B cell (primary cell): ENCODE measurements around the gene SOX9. TPM values are rescaled to one million over a fixed set of nuclear protein-coding genes. Genes with fewer than 3 reads are reported as not detected.
"Not testable (repeated sequence)": the region's sequence is repeated elsewhere in the genome, so short reads cannot be mapped to it uniquely, and the experiment has no call there.

Experiments
- ATAC-seq: fragments of 200-7000 bp; cut with Tn5 transposase; one replicate; pipeline ENCODE4 v1.10.0; 2021; ENCODE audit warnings: low read depth, mild to moderate bottlenecking, moderate number of reproducible peaks, moderate library complexity
- CTCF ChIA-PET: fragments of 350-600 bp; sonication (Branson Sonifier 250); formaldehyde crosslinking; loops from one replicate; lab custom pipeline; 2021; ENCODE audit warnings: antibody characterized with exemption, inconsistent platforms; lab: Charles Lee
- POLR2A ChIA-PET: fragments of 350-600 bp; sonication (Branson Sonifier 250); formaldehyde crosslinking; loops from one replicate; lab custom pipeline; 2021; ENCODE audit warnings: antibody characterized with exemption; lab: Charles Lee
- DNase-seq: peaks from one replicate; pipeline ENCODE4 v3.0.0; 2013
- H2AFZ ChIP-seq: 2 replicates; pipeline ENCODE4 v1.6.1; 2012; ENCODE audit warnings: mild to moderate bottlenecking, low read depth, low read length; ENCODE audit not compliant: insufficient read depth, poor library complexity, severe bottlenecking
- H3K27ac ChIP-seq, 2 donors: 1 replicate in 1 of 2; 2 replicates in 1 of 2; pipeline ENCODE4 v1.5.1; 2012 to 2013; ENCODE audit warnings: low read length in 2 of 2, mild to moderate bottlenecking in 2 of 2, moderate library complexity in 1 of 2
- H3K27me3 ChIP-seq, 4 experiments: fragments of 200-600 bp in 1 of 4; sonication (generic) in 1 of 4; replicated peaks in 1 of 4; 1 replicate in 2 of 4; 2 replicates in 2 of 4; pipeline versions ENCODE4 v1.6.1 to v1.7.0; 2013 to 2016; ENCODE audit warnings: low read length in 3 of 4, mild to moderate bottlenecking in 2 of 4, mixed read lengths in 1 of 4, moderate library complexity in 1 of 4; ENCODE audit not compliant: insufficient read depth in 4 of 4, control insufficient read depth in 3 of 4; ENCODE audit errors: control extremely low read depth in 1 of 4
- H3K36me3 ChIP-seq, 2 experiments: replicated peaks in 1 of 2; 1 replicate in 1 of 2; 2 replicates in 1 of 2; pipeline versions ENCODE4 v1.6.1 to v1.7.1; 2013; ENCODE audit warnings: low read length in 1 of 2; ENCODE audit not compliant: insufficient read depth in 2 of 2, control insufficient read depth in 1 of 2; ENCODE audit errors: control extremely low read depth in 1 of 2, extremely low read depth in 1 of 2
- H3K4me1 ChIP-seq, 2 donors: fragments of 200-600 bp in 1 of 2; sonication (generic) in 1 of 2; 1 replicate in 1 of 2; 2 replicates in 1 of 2; pipeline versions ENCODE4 v1.5.1 to v1.6.1; 2013 to 2017; ENCODE audit warnings: low read length in 2 of 2; ENCODE audit not compliant: control insufficient read depth in 2 of 2, insufficient read depth in 2 of 2
- H3K4me2 ChIP-seq: replicated peaks from 2 replicates; pipeline ENCODE3; 2012; ENCODE audit warnings: mild to moderate bottlenecking, low read depth, low read length; ENCODE audit not compliant: poor library complexity, severe bottlenecking
- H3K4me3 ChIP-seq, 5 experiments: fragments of 200-600 bp in 1 of 5; sonication (generic) in 1 of 5; 1 replicate in 3 of 5; 2 replicates in 2 of 5; pipeline versions ENCODE4 v1.5.1 to v1.7.0; 2011 to 2016; ENCODE audit warnings: low read length in 4 of 5, mild to moderate bottlenecking in 4 of 5, low read depth in 2 of 5, control low read depth in 1 of 5, moderate library complexity in 1 of 5; ENCODE audit not compliant: insufficient read depth in 1 of 5; ENCODE audit errors: control extremely low read depth in 1 of 5, extremely low read depth in 1 of 5
- H3K79me2 ChIP-seq: fragments of 200-600 bp; sonication (generic); one replicate; pipeline ENCODE4 v1.6.0; 2016; ENCODE audit warnings: low read length; ENCODE audit not compliant: control insufficient read depth, insufficient read depth
- H3K9ac ChIP-seq: fragments of 200-600 bp; sonication (generic); 2 replicates; pipeline ENCODE4 v1.6.1; 2017; ENCODE audit warnings: mild to moderate bottlenecking, low read length, moderate library complexity
- H3K9me3 ChIP-seq, 3 donors: one replicate each; pipeline versions ENCODE4 v1.6.1 to v1.7.1; 2013; ENCODE audit warnings: low read length in 2 of 3; ENCODE audit not compliant: control insufficient read depth in 2 of 3, insufficient read depth in 1 of 3; ENCODE audit errors: control extremely low read depth in 1 of 3
- H4K20me1 ChIP-seq: 2 replicates; pipeline ENCODE4 v1.6.0; 2012; ENCODE audit warnings: mild to moderate bottlenecking, low read length; ENCODE audit not compliant: insufficient read depth, control insufficient read depth, poor library complexity, severe bottlenecking
- H3K27ac Mint-ChIP-seq: one replicate; pipeline ENCODE4 v1.8.0; 2021; ENCODE audit warnings: mixed read lengths
- H3K27me3 Mint-ChIP-seq: one replicate; pipeline ENCODE4 v1.8.0; 2021; ENCODE audit warnings: mixed read lengths
- H3K4me1 Mint-ChIP-seq: one replicate; pipeline ENCODE4 v1.8.0; 2021; ENCODE audit warnings: mixed read lengths
- H3K4me3 Mint-ChIP-seq: one replicate; pipeline ENCODE4 v1.8.0; 2021; ENCODE audit warnings: mixed read lengths
- H3K9me3 Mint-ChIP-seq: one replicate; pipeline ENCODE4 v1.8.0; 2022; ENCODE audit warnings: mixed read lengths; ENCODE audit not compliant: insufficient read depth
- CTCF ChIP-seq: fragments of 200-600 bp; IDR thresholded peaks from one replicate; pipeline ENCODE4 v1.8.0; 2022; ENCODE audit warnings: antibody characterized with exemption, mild to moderate bottlenecking
- EZH2 ChIP-seq: IDR thresholded peaks from 2 replicates; pipeline ENCODE4 v1.6.1; 2012; ENCODE audit warnings: borderline replicate concordance, low read depth, mild to moderate bottlenecking, moderate library complexity, low read length; ENCODE audit not compliant: insufficient read depth, poor library complexity, severe bottlenecking
- WGBS: methylation state at CpG from one replicate; pipeline ENCODE4 v1.1.5; 2013; ENCODE audit warnings: missing lambda C conversion rate; ENCODE audit not compliant: insufficient coverage; 5-methylcytosine and 5-hydroxymethylcytosine counted together
- intact Hi-C: fragments of 100-400 bp; cut with micrococcal nuclease; formaldehyde crosslinking; loops from one replicate; pipeline ENCODE4 v1.10.0; 2022
- polyA plus RNA-seq: library from polyadenylated mRNA; depleted of rRNA; stranded (reverse); fragments of >200 nt; gene quantifications from 2 replicates; pipeline ENCODE4 v1.2.3, GENCODE V29; 2012
- total RNA-seq, 2 donors: library from RNA; stranded (reverse); fragments of 120-200 nt in 1 of 2; gene quantifications; 1 replicate in 1 of 2; 2 replicates in 1 of 2; pipeline versions ENCODE4 v1.2.3 to v1.2.4, GENCODE V29; 2013 to 2022

Gene SOX9
- total and polyA plus RNA-seq, 2 donors (not counting 1 experiment from before 2014, with no cell fraction given), result 0.03 TPM; not detected in 1

GRCh38 chr17:72111336-72111923 is 9.4 kb upstream of the SOX9 start:
- Histone ChIP-seq H3K4me3 (no peak overlapping the region), H3K27me3 (peaks cover 0 to 14% (median 10%) of the 10 kb centered on the region in 4 experiments), H2AFZ (no peak overlapping the region), H3K4me2 (no peak overlapping the region), H3K9ac (no peak overlapping the region), H3K9me3 (peaks cover 0 to 11% (median 0%) of the 10 kb centered on the region in 3 donors), H3K79me2 (no peaks in the 10 kb centered on the region), H3K36me3 (no peaks in the 10 kb centered on the region), H3K27ac (no peak overlapping the region), H4K20me1 (no peaks in the 10 kb centered on the region), H3K4me1 (peaks cover under 1 to 2% of the 10 kb centered on the region in 2 donors)
- DNase-seq, result no peak
- intact Hi-C loops, result no loop called here
- POLR2A ChIA-PET, result no interaction called here
- WGBS, result 25% methylated on average over 3 of the region's 10 CpGs
- peaks cover 30% of the 10 kb centered on the region for H3K27me3 Mint-ChIP-seq
- CTCF ChIA-PET, result interaction anchor here (0.7 kb wide), 1 partner anchor 1974 kb away, joined by 4 read pairs; no protein-coding TSS in a partner anchor
- H3K27ac Mint-ChIP-seq, result no peak overlapping the region
- no peak for TF ChIP-seq EZH2
- no peak for TF ChIP-seq CTCF
- H3K9me3 Mint-ChIP-seq, result peaks cover 2% of the 10 kb centered on the region
- peaks cover 3% of the 10 kb centered on the region for H3K4me1 Mint-ChIP-seq
- ATAC-seq, result no peak
- H3K4me3 Mint-ChIP-seq, result no peak overlapping the region

GRCh38 chr17:72111926-72112325 is 8.9 kb upstream of the SOX9 start:
- 100% methylated on average over 2 of the region's 5 CpGs for WGBS
- ATAC-seq, H3K9me3 Mint-ChIP-seq, POLR2A ChIA-PET, H3K9ac ChIP-seq, H3K79me2 ChIP-seq, H3K27ac Mint-ChIP-seq, H3K4me3 Mint-ChIP-seq, H3K4me1 Mint-ChIP-seq, DNase-seq, H4K20me1 ChIP-seq, H2AFZ ChIP-seq, H3K27ac ChIP-seq, intact Hi-C loops, H3K4me2 ChIP-seq, H3K4me1 ChIP-seq, H3K36me3 ChIP-seq, H3K4me3 ChIP-seq: not testable (repeated sequence)
- CTCF ChIA-PET, result interaction anchor here (0.7 kb wide), 1 partner anchor 1973 kb away, joined by 4 read pairs; no protein-coding TSS in a partner anchor
- H3K27me3 Mint-ChIP-seq, result peaks cover 33% of the 10 kb centered on the region
- peaks cover 0 to 14% (median 0%) of the 10 kb centered on the region in 3 donors for H3K9me3 ChIP-seq
- H3K27me3 ChIP-seq, result peaks cover 0 to 19% (median 12%) of the 10 kb centered on the region in 4 experiments
